Pancreas (tissue), 10 donors: ENCODE data around the gene MRPS14. TPM values are rescaled to one million over a fixed set of nuclear protein-coding genes. Genes with fewer than 3 reads are reported as not detected.

Experiments
- ATAC-seq, 4 donors: fragments of 200-7000 bp; cut with Tn5 transposase; one replicate each; pipeline versions ENCODE4 v1.8.0 to v1.9.1; 2020; ENCODE audit warnings: mild to moderate bottlenecking in 4 of 4, moderate library complexity in 4 of 4
- DNase-seq, 6 donors: peaks; one replicate each; pipeline ENCODE4 v3.0.0-alpha.2; 2020
- FAIRE-seq: peaks from 2 replicates; lab custom pipeline; 2012; peaks lifted over from hg19 to GRCh38; lab: Jason Lieb, UNC
- H3K27ac ChIP-seq, 4 donors: fragments of 200-600 bp; sonication (generic); 1 replicate in 3 of 4; 2 replicates in 1 of 4; pipeline versions ENCODE4 v1.5.0 to v1.8.0; 2020
- H3K27me3 ChIP-seq, 4 donors: fragments of 200-600 bp; one replicate each; pipeline ENCODE4 v1.8.0; 2021
- H3K36me3 ChIP-seq, 3 donors: fragments of 200-600 bp; sonication (generic) in 1 of 3; one replicate each; pipeline versions ENCODE4 v1.5.0 to v1.8.0; 2020 to 2021
- H3K4me1 ChIP-seq, 3 donors: fragments of 200-600 bp; one replicate each; pipeline ENCODE4 v1.8.0; 2021
- H3K4me3 ChIP-seq, 4 donors: fragments of 200-600 bp; sonication (generic) in 2 of 4; one replicate each; pipeline versions ENCODE4 v1.5.0 to v1.8.0; 2020 to 2021
- H3K9me3 ChIP-seq, 4 donors: fragments of 200-600 bp; one replicate each; pipeline ENCODE4 v1.8.0; 2021
- WGBS, 2 donors: extraction: QIAGEN DNeasy Blood & Tissue Kit; methylation state at CpG; one replicate each; pipeline ENCODE4 v1.1.7; 2013; 5-methylcytosine and 5-hydroxymethylcytosine counted together
- intact Hi-C, 3 donors: fragments of 100-400 bp; cut with DNase I; formaldehyde crosslinking; loops; one replicate each; pipeline versions ENCODE4 v1.11.1 to v1.14.2; 2022
- polyA plus RNA-seq, 2 donors: library from polyadenylated mRNA; stranded (reverse); fragments of 200-250 nt; gene quantifications; one replicate each; pipeline ENCODE4 v1.2.3, GENCODE V29; 2013
- total RNA-seq, 6 donors: library from RNA; stranded (reverse); fragmentation: NEBNext Ultra II Directional in 4 of 6; extraction: Animal tissue kit (Norgen Biotek cat#: 25700) in 4 of 6; gene quantifications; one replicate each; pipeline versions ENCODE4 v1.2.1 to v1.2.4, GENCODE V29; 2021 to 2023
- TF ChIP-seq, protein P1 (sequence below), 4 donors: fragments of 200-600 bp; sonication (generic) in 3 of 4; IDR thresholded peaks; one replicate each; pipeline versions ENCODE4 v1.5.0 to v1.8.0; 2021; ENCODE audit warnings: antibody characterized with exemption in 4 of 4
- donor health status: healthy with polysubstance abuse.
- donor health status: DM: no; HTN: no; CAD: no; lungs with moderate emphysema.
- donor health status: DM: no; HTN: no; CAD: no.
- donor health status: control.
- donor health status: control.
- donor health status: Bipolar disorder and iron deficiency.
- donor health status: DM: yes; HTN: yes; CAD: no.
- donor health status: DM: no; HTN: no; CAD: no.
- donor health status: DM: no; HTN: no; CAD: no.
- donor health status: DM: yes; HTN: yes; CAD: no.

Gene MRPS14
- total and polyA plus RNA-seq, 8 donors = 6.8 to 19.9 (median 15.6) TPM

DNA sequence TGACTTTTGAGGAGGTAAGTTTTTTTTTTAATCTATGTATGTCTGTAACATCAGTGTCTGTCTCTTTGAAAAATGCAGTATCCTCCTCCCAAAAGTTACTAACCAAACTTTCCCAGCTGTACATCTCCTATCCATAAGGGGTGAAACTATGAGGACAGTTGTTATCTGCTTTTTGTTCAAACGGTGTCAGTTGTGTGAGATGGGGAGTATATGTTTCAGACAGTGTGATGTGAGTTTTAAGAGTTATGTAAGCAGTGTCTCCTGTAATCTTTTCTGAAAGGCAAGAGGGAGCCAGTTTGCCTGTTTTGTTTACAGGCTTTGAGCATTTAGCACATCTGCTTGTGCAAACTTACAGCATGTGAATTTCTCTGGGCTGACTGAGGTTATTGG lies 58.3 kb downstream of the MRPS14 start:
- Histone ChIP-seq H3K4me3 (no peak overlapping the region), H3K27me3 (no peaks in the 10 kb centered on the region), H3K9me3 (no peaks in the 10 kb centered on the region), H3K27ac (peak overlapping the region in 2 of 4 donors; percentile 55 to 61), H3K4me1 (peaks cover 10 to 24% (median 11%) of the 10 kb centered on the region in 3 donors), H3K36me3 (no peaks in the 10 kb centered on the region)
- DNase-seq (no peak), FAIRE-seq (no peak), ATAC-seq (peak in 3 of 4 donors; percentile 32 to 41 (median 36))
- TF ChIP-seq, protein P1, sequence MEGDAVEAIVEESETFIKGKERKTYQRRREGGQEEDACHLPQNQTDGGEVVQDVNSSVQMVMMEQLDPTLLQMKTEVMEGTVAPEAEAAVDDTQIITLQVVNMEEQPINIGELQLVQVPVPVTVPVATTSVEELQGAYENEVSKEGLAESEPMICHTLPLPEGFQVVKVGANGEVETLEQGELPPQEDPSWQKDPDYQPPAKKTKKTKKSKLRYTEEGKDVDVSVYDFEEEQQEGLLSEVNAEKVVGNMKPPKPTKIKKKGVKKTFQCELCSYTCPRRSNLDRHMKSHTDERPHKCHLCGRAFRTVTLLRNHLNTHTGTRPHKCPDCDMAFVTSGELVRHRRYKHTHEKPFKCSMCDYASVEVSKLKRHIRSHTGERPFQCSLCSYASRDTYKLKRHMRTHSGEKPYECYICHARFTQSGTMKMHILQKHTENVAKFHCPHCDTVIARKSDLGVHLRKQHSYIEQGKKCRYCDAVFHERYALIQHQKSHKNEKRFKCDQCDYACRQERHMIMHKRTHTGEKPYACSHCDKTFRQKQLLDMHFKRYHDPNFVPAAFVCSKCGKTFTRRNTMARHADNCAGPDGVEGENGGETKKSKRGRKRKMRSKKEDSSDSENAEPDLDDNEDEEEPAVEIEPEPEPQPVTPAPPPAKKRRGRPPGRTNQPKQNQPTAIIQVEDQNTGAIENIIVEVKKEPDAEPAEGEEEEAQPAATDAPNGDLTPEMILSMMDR (IDR thresholded peaks at IDR 0.05) = no peak
- intact Hi-C loops = no loop called here
- WGBS, 2 donors = 15 to 31% methylated on average over 1 of the region's 1 CpG

DNA sequence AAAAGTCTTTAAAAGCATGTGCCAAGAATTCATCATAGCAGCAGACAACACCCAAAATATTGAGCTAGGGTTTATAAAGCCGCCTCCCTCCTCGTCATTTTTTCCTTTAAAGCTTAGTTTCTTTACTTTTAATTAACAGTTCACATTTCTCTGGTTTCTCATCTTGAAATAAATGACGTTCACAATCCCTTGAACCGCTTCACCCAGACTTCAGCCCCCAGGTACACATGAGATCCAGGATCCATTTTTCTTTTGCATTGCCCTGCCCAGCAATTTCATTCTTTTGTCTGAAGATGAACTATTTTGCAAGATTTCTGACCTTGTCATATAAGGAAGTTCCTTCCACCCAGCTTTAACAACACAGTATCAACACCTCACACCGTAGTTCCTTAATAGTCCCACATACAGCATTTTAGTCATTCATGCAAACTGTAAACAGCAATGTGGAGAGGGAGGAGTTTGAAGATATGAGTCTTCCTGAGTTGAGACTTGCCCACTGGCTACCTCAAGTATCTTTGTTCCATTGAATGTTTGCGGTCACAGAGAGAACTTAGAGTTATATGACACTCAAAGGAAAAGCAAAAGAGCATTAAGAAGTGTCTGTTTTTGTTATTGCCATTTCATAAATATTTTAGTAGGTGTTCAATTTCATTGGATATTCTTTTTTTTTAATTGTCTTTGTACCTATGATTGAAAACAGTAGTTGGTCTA lies 58.8 kb downstream of the MRPS14 start:
- ATAC-seq = peak in 3 of 4 donors; percentile 52 to 78 (median 67)

DNA sequence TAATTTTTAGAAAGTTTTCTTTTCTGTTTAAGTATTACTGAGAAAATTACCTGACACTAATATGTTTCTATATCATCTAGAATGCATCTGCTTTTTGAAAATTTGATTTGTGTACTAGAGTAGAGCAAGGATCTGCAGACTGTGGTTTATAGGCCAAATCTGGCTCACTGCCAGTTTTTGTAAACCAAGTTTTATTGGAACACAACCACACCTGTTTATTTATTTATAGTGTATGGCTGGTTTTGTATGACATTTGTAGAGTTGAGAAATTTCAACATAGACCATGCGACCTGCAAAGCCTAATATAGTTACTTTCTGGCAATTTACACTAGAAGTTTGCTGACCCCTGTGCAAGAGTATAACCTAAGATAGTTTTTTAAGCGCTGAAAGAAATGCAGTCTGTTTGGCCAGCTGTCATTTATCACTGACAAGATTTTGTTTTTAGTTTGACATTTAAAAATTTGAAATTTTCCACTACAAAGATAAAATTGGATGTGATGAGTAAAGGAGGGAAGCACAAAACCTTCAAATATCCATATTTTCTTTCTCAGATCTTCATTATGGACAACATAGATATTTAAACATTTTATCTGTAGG lies 59.6 kb downstream of the MRPS14 start:
- no peak for ATAC-seq
- Histone ChIP-seq H3K36me3 (no peaks in the 10 kb centered on the region), H3K27ac (no peak overlapping the region), H3K4me1 (peaks cover 10 to 24% (median 11%) of the 10 kb centered on the region in 3 donors), H3K9me3 (no peaks in the 10 kb centered on the region), H3K4me3 (no peak overlapping the region), H3K27me3 (no peaks in the 10 kb centered on the region)
- DNase-seq = no peak
- 38 to 48% methylated on average over 2 of the region's 2 CpGs for WGBS, 2 donors
- intact Hi-C loops = no loop called here
- TF ChIP-seq, protein P1 (IDR thresholded peaks at IDR 0.05) = no peak
- FAIRE-seq = no peak

More for the DNA sequence above, 58.8 kb downstream of the MRPS14 start:
- intact Hi-C loops = no loop called here
- Histone ChIP-seq H3K4me1 (peaks cover 10 to 24% (median 11%) of the 10 kb centered on the region in 3 donors), H3K27me3 (no peaks in the 10 kb centered on the region), H3K9me3 (no peaks in the 10 kb centered on the region), H3K4me3 (no peak overlapping the region), H3K27ac (peak overlapping the region in 2 of 4 donors; percentile 55 to 61), H3K36me3 (no peaks in the 10 kb centered on the region)
- no peak for DNase-seq
- WGBS, 2 donors = 61% methylated on average over 6 of the region's 6 CpGs
- FAIRE-seq = no peak
- TF ChIP-seq, protein P1 (IDR thresholded peaks at IDR 0.05) = no peak

Other genes with a start within 250 kb of the MRPS14 start
- 10 to 100 TPM; 23.0 to 35.2 (median 25.7) TPM for gene CACYBP, start 23.5 kb downstream of the MRPS14 start, total RNA-seq
- 10 to 100 TPM; 14.0 to 34.7 TPM for gene CACYBP, start 23.5 kb downstream of the MRPS14 start, polyA plus RNA-seq
- under 1 TPM in 3 of 6 donors, not detected in 3; 0.06 to 0.09 (median 0.08) TPM for gene TNN, start 44.4 kb upstream of the MRPS14 start, total RNA-seq
- gene TNN, start 44.4 kb upstream of the MRPS14 start, polyA plus RNA-seq = under 1 TPM in 1 of 2 donors, not detected in 1; 0.05 TPM
- gene KIAA0040, start 169.4 kb upstream of the MRPS14 start, total RNA-seq = 10 to 100 TPM; 15.5 to 34.2 (median 20.7) TPM
- 10 to 100 TPM in 1 of 2 donors, 1 to 10 TPM in 1; 8.4 to 11.6 TPM for gene KIAA0040, start 169.4 kb upstream of the MRPS14 start, polyA plus RNA-seq